Measurements from ENCODE around the gene HIRA.

GRCh38 chr22:19376971-19377370 is 54.6 kb downstream of the HIRA start:
- no peak for TF ChIP-seq CTCF (IDR thresholded peaks at IDR 0.05)
- no peak for TF ChIP-seq POLR2A (IDR thresholded peaks at IDR 0.05)
